Activated naive CD4-positive, alpha-beta T cell treated with anti-CD3 and anti-CD28 coated beads for 36 hours (primary cell): Measurements from ENCODE around the gene ASB7. TPM values are rescaled to one million over a fixed set of nuclear protein-coding genes. Genes with fewer than 3 reads are reported as not detected.
"Not testable (repeated sequence)": the region's sequence is repeated elsewhere in the genome, so short reads cannot be mapped to it uniquely, and the experiment has no call there.

Experiments used
- CTCF ChIA-PET: fragments of 350-600 bp; sonication (Branson Sonifier 250); formaldehyde crosslinking; loops from one replicate; lab custom pipeline; 2021; ENCODE audit warnings: antibody characterized with exemption; lab: Charles Lee
- DNase-seq: peaks from one replicate; pipeline ENCODE4 v3.0.0-alpha.2; 2020
- H3K27ac Mint-ChIP-seq: one replicate; pipeline ENCODE4 v1.8.0; 2021; ENCODE audit warnings: mild to moderate bottlenecking, mixed read lengths
- H3K27me3 Mint-ChIP-seq: one replicate; pipeline ENCODE4 v1.8.0; 2021; ENCODE audit warnings: low read depth, mixed read lengths
- H3K36me3 Mint-ChIP-seq: one replicate; pipeline ENCODE4 v1.8.0; 2021; ENCODE audit warnings: low read depth, mixed read lengths
- H3K4me1 Mint-ChIP-seq: one replicate; pipeline ENCODE4 v1.8.0; 2021; ENCODE audit warnings: low read depth, mixed read lengths
- H3K4me3 Mint-ChIP-seq: one replicate; pipeline ENCODE4 v1.8.0; 2021; ENCODE audit warnings: mild to moderate bottlenecking, moderate library complexity, mixed read lengths
- H3K9me3 Mint-ChIP-seq: one replicate; pipeline ENCODE4 v1.8.0; 2021; ENCODE audit warnings: mixed read lengths
- intact Hi-C: fragments of 100-400 bp; cut with micrococcal nuclease; formaldehyde crosslinking; loops from one replicate; pipeline ENCODE4 v1.15.1; 2023
- total RNA-seq, 2 experiments: library from RNA; stranded (reverse); gene quantifications; one replicate each; pipeline ENCODE4 v1.2.3, GENCODE V29; 2021

ASB7 gene
- total RNA-seq, 2 experiments from 2014 or later, result 15.6 to 16.8 TPM

DNA sequence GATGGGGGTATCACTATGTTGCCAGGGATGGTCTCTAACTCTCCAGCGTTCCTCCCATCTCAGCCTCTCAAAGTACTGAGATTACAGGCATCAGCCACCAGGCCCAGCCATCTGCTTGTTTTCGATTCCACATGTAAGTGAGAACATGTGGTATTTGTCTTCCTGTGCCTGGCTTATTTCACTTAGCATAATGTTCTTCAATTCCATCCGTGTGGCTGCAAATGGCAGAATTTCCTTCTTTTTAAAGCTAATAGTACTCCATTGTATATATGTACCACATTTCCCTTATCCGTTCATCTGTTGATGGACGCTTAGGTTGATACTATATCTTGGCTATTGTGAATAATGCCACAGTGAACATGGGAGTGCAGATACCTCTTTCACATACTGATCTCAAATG is 70.6 kb downstream of the ASB7 start:
- intact Hi-C loops, result loop anchor here (5.0 kb wide), 1 partner anchor 334 kb away; no protein-coding TSS in a partner anchor

DNA sequence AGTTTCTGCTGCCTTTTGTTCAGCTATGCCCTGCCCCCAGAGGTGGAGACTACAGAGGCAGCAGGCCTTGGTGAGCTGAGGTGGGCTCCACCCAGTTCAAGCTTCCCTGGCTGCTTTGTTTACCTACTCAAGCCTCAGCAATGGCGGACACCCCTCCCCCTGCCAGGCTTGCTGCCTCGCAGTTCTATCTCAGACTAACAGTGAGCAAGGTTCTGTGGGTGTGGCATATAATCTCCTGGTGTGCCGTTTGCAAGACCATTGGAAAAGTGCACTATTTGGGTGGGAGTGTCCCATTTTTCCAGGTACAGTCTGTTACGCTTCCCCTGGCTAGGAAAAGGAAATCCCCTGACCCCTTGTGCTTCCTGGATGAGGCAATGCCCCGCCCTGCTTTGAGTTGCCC is 76.8 kb downstream of the ASB7 start:
- H3K27ac Mint-ChIP-seq, intact Hi-C loops, H3K4me1 Mint-ChIP-seq, DNase-seq, H3K36me3 Mint-ChIP-seq, H3K4me3 Mint-ChIP-seq, H3K9me3 Mint-ChIP-seq, H3K27me3 Mint-ChIP-seq, CTCF ChIA-PET: not testable (repeated sequence)

More for the DNA sequence above, 70.6 kb downstream of the ASB7 start:
- no peak for DNase-seq
- CTCF ChIA-PET, result no interaction called here
- no peaks in the 10 kb centered on the region for H3K4me1 Mint-ChIP-seq
- H3K4me3 Mint-ChIP-seq, result no peak overlapping the region
- H3K27ac Mint-ChIP-seq, result no peak overlapping the region
- peaks cover 4% of the 10 kb centered on the region for H3K9me3 Mint-ChIP-seq
- H3K36me3 Mint-ChIP-seq, result no peaks in the 10 kb centered on the region
- no peaks in the 10 kb centered on the region for H3K27me3 Mint-ChIP-seq

- intact Hi-C loops, result no loop called here
- CTCF ChIA-PET, result no interaction called here
- peaks cover 3% of the 10 kb centered on the region for H3K9me3 Mint-ChIP-seq
Observed at GRCh38 chr15:100680726-100681125, 78.3 kb downstream of the ASB7 start.

DNA sequence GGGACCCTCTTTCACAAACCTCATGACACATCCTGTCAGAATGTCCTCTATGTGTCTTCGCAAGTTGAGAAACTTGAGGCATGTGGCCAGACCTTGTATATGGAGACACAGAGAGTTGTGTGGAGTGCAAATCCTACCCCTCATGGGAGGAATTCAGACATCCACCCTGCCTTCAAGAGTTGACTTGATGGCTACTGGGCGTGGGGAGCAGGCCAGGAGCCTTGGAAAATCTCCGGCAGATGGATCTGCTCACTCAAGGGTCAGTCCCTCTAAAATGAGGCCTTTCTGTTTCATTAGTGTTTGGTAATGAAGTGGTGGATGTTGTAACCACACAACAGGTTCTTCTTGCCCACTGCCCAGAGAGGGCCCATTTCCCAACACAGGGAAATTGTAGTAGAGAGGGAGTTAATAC is 79.0 kb downstream of the ASB7 start:
- Mint-ChIP-seq H3K27me3 (peaks cover 7% of the 10 kb centered on the region), H3K27ac (no peak overlapping the region), H3K4me1 (no peaks in the 10 kb centered on the region), H3K4me3 (no peak overlapping the region), H3K36me3 (peaks cover 2% of the 10 kb centered on the region), H3K9me3 (peaks cover 3% of the 10 kb centered on the region)
- intact Hi-C loops, result no loop called here
- CTCF ChIA-PET, result no interaction called here
- no peak for DNase-seq

More at GRCh38 chr15:100680726-100681125, 78.3 kb downstream of the ASB7 start:
- Mint-ChIP-seq H3K4me3 (no peak overlapping the region), H3K27ac (no peak overlapping the region), H3K36me3 (peaks cover 2% of the 10 kb centered on the region), H3K4me1 (no peaks in the 10 kb centered on the region), H3K27me3 (peaks cover 7% of the 10 kb centered on the region)
- no peak for DNase-seq

DNA sequence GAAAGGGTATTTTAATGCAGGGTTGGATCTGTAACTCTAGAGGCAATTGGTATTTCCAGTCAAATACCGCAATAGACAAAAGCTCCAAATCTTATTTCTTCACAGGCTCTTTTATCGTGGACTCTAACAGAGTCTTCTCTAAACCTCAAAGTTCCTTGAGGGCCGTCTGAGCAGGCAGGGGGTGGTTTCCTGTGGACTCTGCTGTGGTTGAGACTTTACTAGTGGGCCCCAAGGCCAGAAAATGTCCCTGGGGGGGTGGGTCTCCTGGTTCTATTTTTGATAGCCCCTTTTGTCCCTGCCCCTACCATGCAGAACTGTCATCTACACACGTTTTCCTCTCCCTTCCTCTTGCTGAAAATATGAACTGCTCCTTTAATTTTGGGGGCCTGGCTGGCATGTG is 80.1 kb downstream of the ASB7 start:
- Mint-ChIP-seq H3K4me3 (no peak overlapping the region), H3K9me3 (peaks cover 3% of the 10 kb centered on the region), H3K27ac (no peak overlapping the region), H3K36me3 (peaks cover 2% of the 10 kb centered on the region), H3K4me1 (no peaks in the 10 kb centered on the region), H3K27me3 (peaks cover 10% of the 10 kb centered on the region)
- DNase-seq, result no peak
- intact Hi-C loops, result no loop called here
- CTCF ChIA-PET, result no interaction called here

DNA sequence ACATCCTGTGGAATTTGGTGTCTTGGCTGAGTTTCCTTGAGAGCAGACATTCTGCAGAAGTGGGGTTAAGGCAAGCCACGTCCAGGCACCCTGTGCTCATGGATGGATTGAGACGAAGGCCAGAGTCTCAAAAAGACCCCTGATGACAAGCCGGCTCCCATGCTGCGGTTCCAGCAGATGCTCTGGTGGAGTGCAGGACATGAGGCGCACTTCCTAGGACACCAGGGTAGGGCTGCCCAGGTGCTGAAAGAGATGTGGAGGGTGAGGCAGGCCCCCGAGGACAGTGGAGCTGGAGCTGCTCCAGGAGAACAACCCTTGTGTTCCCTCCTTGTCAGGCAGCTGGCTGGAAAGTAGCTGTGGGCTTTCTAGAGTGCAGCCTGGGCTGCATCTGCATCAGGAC is 81.0 kb downstream of the ASB7 start:
- Mint-ChIP-seq H3K4me1 (no peaks in the 10 kb centered on the region), H3K4me3 (no peak overlapping the region), H3K27ac (no peak overlapping the region), H3K9me3 (peaks cover 3% of the 10 kb centered on the region), H3K36me3 (peaks cover 2% of the 10 kb centered on the region), H3K27me3 (peaks cover 10% of the 10 kb centered on the region)
- no peak for DNase-seq
- intact Hi-C loops, result no loop called here
- CTCF ChIA-PET, result no interaction called here

GRCh38 chr15:100684591-100684990 is 82.2 kb downstream of the ASB7 start:
- no peak overlapping the region for H3K4me3 Mint-ChIP-seq
- intact Hi-C loops, result no loop called here
- CTCF ChIA-PET, result no interaction called here
- peaks cover 3% of the 10 kb centered on the region for H3K9me3 Mint-ChIP-seq
- DNase-seq, result no peak
- no peak overlapping the region for H3K27ac Mint-ChIP-seq
- H3K4me1 Mint-ChIP-seq, result no peaks in the 10 kb centered on the region
- H3K36me3 Mint-ChIP-seq, result peaks cover 2% of the 10 kb centered on the region
- H3K27me3 Mint-ChIP-seq, result peaks cover 10% of the 10 kb centered on the region

DNA sequence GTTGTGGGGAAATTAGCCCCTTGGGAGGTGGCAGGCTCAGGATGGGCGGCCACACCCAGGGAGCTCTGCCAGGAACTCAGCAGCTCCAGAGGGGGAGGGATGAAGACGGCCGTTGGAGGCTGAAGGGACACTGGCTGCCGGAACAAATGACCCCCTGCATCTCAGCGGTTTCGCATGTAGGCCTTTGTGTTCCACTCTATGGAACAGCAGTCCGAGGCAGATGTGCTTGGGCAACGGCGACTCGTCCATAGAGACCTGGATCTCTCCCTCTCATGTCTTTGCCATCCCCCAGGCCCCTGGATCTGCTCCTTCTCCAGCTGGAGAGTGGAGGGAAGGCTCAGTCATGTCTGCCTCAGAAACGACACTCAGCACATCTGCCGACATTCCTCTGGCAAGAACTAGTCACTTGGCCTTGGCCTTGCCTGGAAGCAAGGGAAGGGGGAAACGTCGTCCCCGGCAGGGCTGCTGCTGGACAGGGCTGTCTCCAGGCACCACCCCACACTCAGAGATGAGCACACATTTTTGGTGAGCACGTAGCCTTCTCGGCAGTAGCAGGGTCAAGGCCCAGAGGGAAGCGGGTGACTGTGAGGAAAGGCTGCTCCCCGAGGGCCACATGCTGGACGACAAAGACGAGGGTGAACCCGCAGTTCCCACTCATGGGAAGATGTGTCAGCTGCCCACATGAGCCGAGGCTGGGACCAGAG is 83.8 kb downstream of the ASB7 start:
- Mint-ChIP-seq H3K9me3 (peaks cover 3% of the 10 kb centered on the region), H3K27ac (no peak overlapping the region), H3K4me1 (no peaks in the 10 kb centered on the region), H3K36me3 (peaks cover 2% of the 10 kb centered on the region), H3K4me3 (no peak overlapping the region), H3K27me3 (peaks cover 6% of the 10 kb centered on the region)
- DNase-seq, result no peak
- intact Hi-C loops, result no loop called here
- CTCF ChIA-PET, result interaction anchor here (0.6 kb wide), 1 partner anchor 260 kb away, joined by 8 read pairs; no protein-coding TSS in a partner anchor

- peaks cover 6% of the 10 kb centered on the region for H3K27me3 Mint-ChIP-seq
Observed at GRCh38 chr15:100686725-100687473, 84.5 kb downstream of the ASB7 start.

DNA sequence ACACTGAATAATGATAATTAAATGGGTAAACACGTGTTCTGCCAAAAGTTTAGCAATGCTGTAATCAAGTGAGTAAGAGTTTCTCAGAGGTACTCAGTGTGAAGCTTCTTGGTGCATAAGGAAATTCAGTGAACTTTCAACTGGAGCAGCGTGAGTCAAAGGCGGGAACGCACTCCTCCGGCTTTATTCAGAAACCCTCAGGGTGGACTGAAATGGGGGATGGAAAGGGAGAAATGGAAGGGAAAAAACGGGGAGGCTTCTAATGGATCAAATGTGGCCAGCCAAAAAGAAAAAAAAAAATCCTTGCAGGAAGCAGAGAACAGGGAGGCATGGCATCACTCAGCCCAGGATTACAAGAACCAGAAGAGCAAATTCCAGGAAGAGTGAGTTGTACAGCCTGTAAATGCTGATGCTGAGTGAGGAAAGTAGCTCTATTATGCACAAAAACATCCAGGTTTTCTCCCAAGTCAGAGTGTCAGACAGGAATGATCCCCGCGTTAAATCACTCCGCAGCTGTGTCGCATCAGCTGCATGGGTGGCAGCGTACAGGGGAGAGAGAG is 85.3 kb downstream of the ASB7 start:
- Mint-ChIP-seq H3K4me3 (no peak overlapping the region), H3K27ac (no peak overlapping the region), H3K27me3 (peaks cover 6% of the 10 kb centered on the region), H3K9me3 (no peaks in the 10 kb centered on the region), H3K4me1 (no peaks in the 10 kb centered on the region), H3K36me3 (no peaks in the 10 kb centered on the region)
- intact Hi-C loops, result no loop called here
- CTCF ChIA-PET, result no interaction called here
- DNase-seq, result no peak

More at GRCh38 chr15:100686725-100687473, 84.5 kb downstream of the ASB7 start:
- no peak for DNase-seq
- intact Hi-C loops, result no loop called here
- H3K36me3 Mint-ChIP-seq, result no peaks in the 10 kb centered on the region
- CTCF ChIA-PET, result no interaction called here
- H3K9me3 Mint-ChIP-seq, result peaks cover under 1% of the 10 kb centered on the region
- H3K27ac Mint-ChIP-seq, result no peak overlapping the region
- no peaks in the 10 kb centered on the region for H3K4me1 Mint-ChIP-seq
- H3K4me3 Mint-ChIP-seq, result no peak overlapping the region

- Mint-ChIP-seq H3K9me3 (no peaks in the 10 kb centered on the region), H3K4me1 (no peaks in the 10 kb centered on the region), H3K4me3 (no peak overlapping the region), H3K36me3 (no peaks in the 10 kb centered on the region), H3K27ac (no peak overlapping the region), H3K27me3 (peaks cover 6% of the 10 kb centered on the region)
- CTCF ChIA-PET, result no interaction called here
- intact Hi-C loops, result no loop called here
- no peak for DNase-seq
Observed at GRCh38 chr15:100688549-100689120, 86.2 kb downstream of the ASB7 start.

DNA sequence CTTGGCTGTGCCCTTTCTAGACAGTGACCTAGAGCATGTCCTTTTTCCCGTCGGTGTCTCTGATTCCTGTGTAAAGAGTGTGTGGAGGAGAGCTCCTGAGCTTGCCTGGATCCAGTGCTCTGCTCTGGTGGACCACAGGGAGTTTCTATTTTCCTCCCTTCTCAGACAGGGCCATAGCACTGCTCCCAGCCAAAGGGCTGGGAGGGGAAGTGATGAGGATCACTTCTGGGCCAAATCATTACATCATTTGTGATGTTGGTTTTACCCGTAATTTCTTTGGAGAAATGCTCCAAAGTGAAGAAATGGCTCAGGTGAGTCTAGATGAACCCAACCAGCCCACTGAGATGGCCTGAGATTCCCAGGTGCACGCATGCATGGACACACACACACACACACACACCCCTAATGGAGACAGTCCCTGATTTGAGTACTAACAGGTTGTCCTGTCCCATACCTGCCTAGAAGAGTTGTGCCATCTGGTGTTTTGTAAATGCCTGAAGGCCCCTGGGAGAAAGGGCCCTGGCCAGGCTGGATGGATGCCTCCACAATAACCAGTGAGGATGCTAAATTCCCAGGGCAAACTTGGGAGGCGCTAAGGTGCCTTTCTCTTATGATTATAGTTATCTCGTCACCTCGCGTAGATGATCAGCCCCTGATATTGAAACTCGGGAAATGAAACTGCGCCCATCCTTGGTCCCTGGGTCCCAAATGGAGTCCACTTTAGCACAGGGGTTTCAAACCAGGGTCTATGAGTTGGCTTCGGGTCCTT is 86.9 kb downstream of the ASB7 start:
- CTCF ChIA-PET, result no interaction called here
- Mint-ChIP-seq H3K27me3 (peaks cover 5% of the 10 kb centered on the region), H3K9me3 (no peaks in the 10 kb centered on the region), H3K27ac (no peak overlapping the region), H3K4me1 (no peaks in the 10 kb centered on the region), H3K4me3 (no peak overlapping the region), H3K36me3 (no peaks in the 10 kb centered on the region)
- intact Hi-C loops, result no loop called here
- DNase-seq, result no peak
